HG02642 (cell line): ENCODE measurements around the gene EPS8.

Source experiments
- ATAC-seq: cut with Tn5 transposase; IDR thresholded peaks from one replicate; pipeline ENCODE4 v1.9.1; 2021; ENCODE audit warnings: mild to moderate bottlenecking; ENCODE audit not compliant: unreplicated experiment, poor library complexity

EPS8 gene

DNA sequence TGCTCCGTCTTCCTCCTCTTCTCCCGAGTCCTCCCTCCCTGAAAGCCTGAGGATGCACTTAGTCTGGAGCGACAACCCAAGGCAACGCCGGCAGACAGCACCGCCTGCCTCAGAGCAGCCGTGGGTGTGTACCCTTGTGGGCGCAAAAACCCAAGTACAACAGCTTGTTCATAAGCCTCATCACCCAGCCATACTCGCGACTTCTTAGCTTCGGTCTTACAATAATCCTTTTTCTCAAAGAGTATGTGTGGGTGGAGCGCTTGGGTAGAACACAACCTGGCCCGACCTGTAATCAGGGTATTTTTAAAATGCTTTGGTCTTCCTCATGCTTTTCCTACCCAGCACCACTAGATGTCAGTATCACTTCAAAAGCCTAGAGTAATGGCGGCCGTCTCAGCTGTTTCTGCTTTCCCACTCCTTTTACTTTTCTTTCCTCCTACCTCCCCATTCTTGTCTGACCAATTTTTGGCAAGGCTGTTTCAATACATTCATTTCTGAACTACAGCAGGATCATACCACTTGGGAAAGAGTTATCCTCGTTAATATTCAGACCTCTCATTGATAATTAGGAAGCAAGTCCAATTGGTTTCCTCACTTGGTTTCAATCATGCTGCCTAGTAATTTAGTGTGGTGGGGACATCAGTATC, 198.9 kb downstream of the EPS8 start:
- ATAC-seq = peak; percentile 93

DNA sequence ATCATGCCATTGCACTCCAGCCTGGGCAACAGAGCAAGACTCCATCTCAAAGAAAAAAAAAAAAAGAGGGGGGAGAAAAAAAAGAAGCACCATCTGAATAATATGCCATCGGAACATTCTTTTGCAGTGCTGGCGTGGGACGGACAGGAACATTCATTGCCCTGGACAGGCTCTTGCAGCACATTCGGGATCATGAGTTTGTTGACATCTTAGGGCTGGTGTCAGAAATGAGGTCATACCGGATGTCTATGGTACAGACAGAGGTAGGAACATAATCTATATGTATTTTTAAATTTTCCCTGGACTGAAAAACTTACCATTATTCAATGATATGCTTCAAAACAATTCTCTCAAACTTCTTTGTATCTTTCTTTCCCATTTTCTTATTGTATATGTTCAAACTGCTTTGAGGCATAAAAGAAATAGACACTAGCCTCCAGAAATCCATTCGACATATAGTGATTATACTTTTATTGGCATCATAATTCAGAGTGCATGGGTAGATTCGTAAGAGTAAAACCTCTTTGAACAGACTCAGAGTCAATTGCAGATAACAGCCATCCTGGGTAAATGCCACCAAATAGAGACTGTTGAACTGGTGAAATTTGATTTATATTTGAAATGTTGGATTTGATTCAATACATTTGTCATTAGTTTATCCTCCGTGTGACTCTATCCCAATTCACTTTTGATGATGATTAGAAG, 199.7 kb downstream of the EPS8 start:
- no peak for ATAC-seq

DNA sequence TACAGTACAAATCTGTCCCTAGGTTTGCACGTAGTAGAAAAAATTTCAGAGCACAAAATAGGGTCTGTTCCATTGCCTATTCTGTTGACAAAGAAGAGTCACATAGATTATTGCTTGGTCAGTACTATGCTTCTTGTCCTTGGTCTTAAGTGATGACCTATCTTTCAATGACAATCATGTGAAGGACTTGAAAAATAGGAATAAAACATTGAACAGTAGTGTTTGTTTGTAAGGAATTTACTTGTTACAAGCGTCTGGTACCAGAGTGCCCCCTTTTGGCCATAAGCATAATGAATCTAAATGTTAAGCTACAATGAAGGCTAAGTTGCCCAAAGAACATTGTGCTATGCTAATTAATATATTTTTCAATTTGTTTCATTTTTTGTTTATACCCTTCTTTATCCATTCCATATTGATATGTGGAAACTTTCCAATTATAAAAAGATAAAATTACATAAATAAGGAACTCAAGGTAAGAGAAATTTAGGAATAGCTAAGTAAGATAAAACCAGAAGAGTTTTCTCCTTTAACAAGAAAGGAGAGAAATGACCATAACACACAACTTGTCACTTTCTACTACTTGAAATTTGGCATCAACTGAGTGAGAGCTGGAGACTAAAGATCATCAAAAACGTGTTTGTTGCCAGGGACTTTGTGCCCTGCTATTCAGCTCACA, 204.7 kb downstream of the EPS8 start:
- no peak for ATAC-seq

GRCh38 chr12:15583804-15584203, 205.4 kb downstream of the EPS8 start:
- no peak for ATAC-seq

GRCh38 chr12:15581006-15581405, 208.2 kb downstream of the EPS8 start:
- ATAC-seq = no peak

DNA sequence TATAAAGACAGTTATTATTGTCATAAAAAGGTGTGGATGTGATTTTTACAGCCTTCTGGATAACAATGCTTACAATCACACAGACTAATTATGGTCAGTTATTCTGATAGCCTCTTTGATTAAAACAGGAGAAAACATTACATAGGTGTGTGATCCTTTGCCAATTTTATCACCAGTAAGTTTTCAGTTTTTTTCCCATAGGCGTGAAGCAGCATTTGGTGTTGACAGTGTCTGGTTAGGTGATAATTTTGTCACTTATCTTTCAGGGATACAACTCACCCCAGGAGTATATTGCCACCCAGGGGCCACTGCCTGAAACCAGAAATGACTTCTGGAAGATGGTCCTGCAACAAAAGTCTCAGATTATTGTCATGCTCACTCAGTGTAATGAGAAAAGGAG, 208.8 kb downstream of the EPS8 start:
- no peak for ATAC-seq

DNA sequence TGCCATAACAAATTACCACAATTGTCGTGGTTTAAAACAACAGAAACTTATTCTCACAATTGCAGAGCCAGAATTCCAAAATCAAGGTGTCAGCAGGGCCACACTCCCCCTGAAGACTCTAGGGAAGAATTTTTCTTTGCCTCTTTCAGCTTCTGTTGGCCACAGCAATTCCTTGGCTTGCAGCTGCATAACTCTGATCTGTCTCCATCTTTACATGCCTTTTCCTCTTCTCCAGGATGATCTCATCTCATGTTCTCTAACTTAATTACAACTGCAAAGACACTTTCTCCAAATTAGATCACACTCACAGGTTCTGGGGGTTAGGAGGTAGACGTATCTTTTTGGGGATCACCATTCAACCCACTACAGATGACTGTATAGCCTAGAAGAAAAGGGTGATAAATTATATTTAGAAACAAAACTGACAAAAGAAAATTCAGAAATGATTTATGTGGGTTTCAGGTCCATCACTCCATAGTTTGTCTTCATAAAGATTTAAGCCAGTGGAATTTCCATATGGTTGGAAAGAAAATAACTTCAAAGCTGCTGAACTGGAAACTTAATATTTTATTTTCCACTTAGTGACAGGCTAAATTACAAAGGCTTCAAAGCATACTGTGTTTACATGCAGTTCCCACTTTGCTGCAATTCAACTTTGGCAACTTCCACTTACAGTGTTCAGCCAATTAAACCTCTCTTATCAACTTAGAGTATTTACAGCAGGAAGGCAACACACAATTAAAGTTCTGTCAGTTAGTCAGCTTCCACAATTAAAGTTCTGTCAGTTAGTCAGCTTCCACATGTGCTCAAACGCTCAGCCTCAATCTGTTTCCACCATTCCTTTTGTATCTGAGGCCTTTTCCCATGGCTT, 213.3 kb downstream of the EPS8 start:
- no peak for ATAC-seq

DNA sequence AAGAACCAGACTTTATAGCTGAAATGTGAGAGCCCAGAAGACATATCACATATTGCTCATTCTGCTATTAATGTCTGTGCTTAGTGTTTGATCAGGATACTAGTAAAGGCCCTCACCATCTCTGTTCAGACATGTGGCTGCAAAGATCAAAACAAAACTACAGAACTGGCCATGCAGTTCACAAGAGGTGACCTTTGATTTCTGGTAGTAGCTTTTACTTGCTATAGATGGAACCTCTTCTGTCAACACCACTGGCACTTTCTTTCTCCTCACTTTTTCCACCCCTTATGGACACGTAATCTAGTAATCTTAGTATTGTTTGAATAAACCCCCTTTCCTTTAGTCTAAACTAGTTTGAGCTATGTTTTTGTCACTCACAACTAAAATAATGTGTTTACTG, 214.8 kb downstream of the EPS8 start:
- no peak for ATAC-seq
